ENCODE measurements around the gene TRIP10. TPM values are rescaled to one million over a fixed set of nuclear protein-coding genes. Genes with fewer than 3 reads are reported as not detected.

TRIP10 gene
- total RNA-seq, 1 donor from 2014 or later, result 66.3 TPM

Other genes starting within 250 kb of the TRIP10 start
- 2.8 and 3.3 TPM in 2 replicates for gene TUBB4A, start 237.4 kb upstream of the TRIP10 start, total RNA-seq
- 6.1 and 6.4 TPM in 2 replicates for gene TNFSF9, start 208.7 kb upstream of the TRIP10 start, total RNA-seq
- 46.8 and 47.4 TPM in 2 replicates for gene CD70, start 148.5 kb upstream of the TRIP10 start, total RNA-seq
- 172 and 173 TPM in 2 replicates for gene TNFSF14, start 69.5 kb upstream of the TRIP10 start, total RNA-seq
- 4.8 and 5.3 TPM in 2 replicates for gene C3, start 19.0 kb upstream of the TRIP10 start, total RNA-seq
- gene GPR108, start 2.1 kb upstream of the TRIP10 start, total RNA-seq, result 97.7 and 107 TPM in 2 replicates
- gene SH2D3A, start 27.8 kb downstream of the TRIP10 start, total RNA-seq, result 9.8 and 11.0 TPM in 2 replicates
- 75.3 and 78.9 TPM in 2 replicates for gene VAV1, start 33.0 kb downstream of the TRIP10 start, total RNA-seq
- gene ADGRE1, start 147.9 kb downstream of the TRIP10 start, total RNA-seq, result 3.8 and 4.3 TPM in 2 replicates

All from activated CD4-positive, alpha-beta T cell treated with anti-CD3 and anti-CD28 coated beads, Interleukin-2, amount 10 ng/mL, durations not matched to agents 24 days and 14 days (primary cell).